Caki2 (cell line): ENCODE measurements around the gene TAF8. TPM values are rescaled to one million over a fixed set of nuclear protein-coding genes. Genes with fewer than 3 reads are reported as not detected.

Source experiments
- DNase-seq: peaks from one replicate; pipeline ENCODE4 v3.0.0-alpha.2; 2015; ENCODE audit warnings: low read depth
- in situ Hi-C: cut with HindIII; loops from 2 replicates; pipeline ENCODE4 v1.10.0; 2016; ENCODE audit warnings: low sequenced_read_pairs, low pct_unique_long_range_greater_than_20kb, mixed read lengths
- total RNA-seq: library from RNA; depleted of rRNA; stranded (reverse); fragments of >200 nt; shearing (Covaris generic); gene quantifications from 2 replicates; pipeline ENCODE4 v1.2.3, GENCODE V29; 2014; ENCODE audit warnings: low replicate concordance

Gene TAF8
- total RNA-seq, 1 experiment from 2014 or later = 20.3 TPM

GRCh38 chr6:42046464-42047212 lies 3.7 kb upstream of the TAF8 start:
- DNase-seq = no peak
- in situ Hi-C loops = loop anchor here (25.0 kb wide), 1 partner anchor 109 kb away; the partner anchor contains the start of gene CCND3

GRCh38 chr6:42047213-42047590 lies 3.1 kb upstream of the TAF8 start:
- in situ Hi-C loops = loop anchor here (25.0 kb wide), 1 partner anchor 110 kb away; the partner anchor contains the start of gene CCND3
- DNase-seq = no peak

- no peak for DNase-seq
- in situ Hi-C loops = loop anchor here (25.0 kb wide), 1 partner anchor 111 kb away; the partner anchor contains the start of gene CCND3
Observed at GRCh38 chr6:42047790-42048405, 2.4 kb upstream of the TAF8 start.

GRCh38 chr6:42049116-42049809 lies 1.1 kb upstream of the TAF8 start:
- in situ Hi-C loops = loop anchor here (25.0 kb wide), 1 partner anchor 112 kb away; the partner anchor contains the start of gene CCND3
- DNase-seq = no peak

- in situ Hi-C loops = loop anchor here (25.0 kb wide), 1 partner anchor 113 kb away; the partner anchor contains the start of gene CCND3
Observed at GRCh38 chr6:42049948-42050296, 402 bp upstream of the TAF8 start.

GRCh38 chr6:42051268-42051653 lies 937 bp downstream of the TAF8 start:
- DNase-seq = no peak
- in situ Hi-C loops = no loop called here

More at GRCh38 chr6:42049948-42050296, 402 bp upstream of the TAF8 start:
- peak; percentile 22 for DNase-seq

GRCh38 chr6:42053601-42054000 lies 3.3 kb downstream of the TAF8 start:
- in situ Hi-C loops = no loop called here
- no peak for DNase-seq

GRCh38 chr6:42059743-42060142 lies 9.4 kb downstream of the TAF8 start:
- in situ Hi-C loops = no loop called here
- DNase-seq = no peak

GRCh38 chr6:42066156-42066675 lies 15.9 kb downstream of the TAF8 start:
- in situ Hi-C loops = no loop called here
- no peak for DNase-seq

GRCh38 chr6:42068173-42068572 lies 17.8 kb downstream of the TAF8 start:
- DNase-seq = no peak
- in situ Hi-C loops = no loop called here

GRCh38 chr6:42068872-42069522 lies 18.7 kb downstream of the TAF8 start:
- in situ Hi-C loops = no loop called here
- no peak for DNase-seq

GRCh38 chr6:42071881-42072583 lies 21.7 kb downstream of the TAF8 start:
- in situ Hi-C loops = no loop called here

GRCh38 chr6:42073287-42073686 lies 23.0 kb downstream of the TAF8 start:
- no peak for DNase-seq
- in situ Hi-C loops = no loop called here

More at GRCh38 chr6:42071881-42072583, 21.7 kb downstream of the TAF8 start:
- no peak for DNase-seq

GRCh38 chr6:42075159-42075838 lies 25.0 kb downstream of the TAF8 start:
- DNase-seq = peak; percentile 76
- in situ Hi-C loops = no loop called here

- in situ Hi-C loops = no loop called here
- DNase-seq = no peak
Observed at GRCh38 chr6:42078386-42078785, 28.1 kb downstream of the TAF8 start.

GRCh38 chr6:42079941-42080464 lies 29.7 kb downstream of the TAF8 start:
- in situ Hi-C loops = no loop called here
- DNase-seq = no peak

GRCh38 chr6:42083530-42083929 lies 33.2 kb downstream of the TAF8 start:
- in situ Hi-C loops = no loop called here
- no peak for DNase-seq
